Nucleus accumbens (tissue), 56 donors: ENCODE results near the gene KCNF1.
A peak's percentile ranks its signal among the peaks of the same experiment; 100 is the strongest.

Experiments
- DNase-seq, 56 donors: peaks; one replicate each; lab custom pipeline; 2025; lab: John Stamatoyannopoulos, UW

KCNF1 gene

DNA sequence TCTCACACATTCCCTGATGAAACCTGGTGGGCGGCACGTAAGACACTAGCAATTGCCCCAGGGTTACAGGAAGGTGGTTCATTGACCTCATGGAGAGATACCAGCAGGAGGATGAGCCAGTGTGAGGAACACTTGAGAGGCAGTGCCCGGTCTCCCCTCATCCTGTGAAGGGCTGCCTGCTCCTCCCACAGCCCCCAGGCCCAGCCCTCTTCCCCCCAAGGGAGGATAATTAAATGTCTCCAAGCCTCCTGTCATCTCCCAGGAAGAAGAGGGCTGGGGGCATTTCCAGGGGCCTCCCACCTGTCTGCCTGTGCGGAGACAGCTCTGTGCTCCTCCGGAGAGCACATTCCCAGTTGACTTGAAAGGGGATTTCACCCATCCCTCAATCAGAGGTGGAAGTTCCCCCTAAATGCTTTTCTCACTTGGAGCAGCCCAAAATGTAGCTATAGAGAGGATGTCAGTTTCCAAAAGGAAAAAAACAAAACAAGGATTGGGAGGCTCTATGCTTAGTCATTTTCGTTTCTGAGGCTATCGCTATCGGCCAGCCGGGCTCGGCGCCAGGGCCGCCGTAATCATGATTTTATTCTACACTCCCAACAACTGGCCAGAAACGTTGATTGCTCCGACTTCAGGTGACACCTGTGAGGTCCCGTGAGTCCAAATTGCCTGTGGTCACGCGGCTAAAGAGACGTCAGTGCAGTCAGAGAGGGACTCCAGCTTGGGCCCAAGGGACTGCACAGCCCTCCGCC is 7.1 kb downstream of the KCNF1 start:
- DNase-seq, result no peak

DNA sequence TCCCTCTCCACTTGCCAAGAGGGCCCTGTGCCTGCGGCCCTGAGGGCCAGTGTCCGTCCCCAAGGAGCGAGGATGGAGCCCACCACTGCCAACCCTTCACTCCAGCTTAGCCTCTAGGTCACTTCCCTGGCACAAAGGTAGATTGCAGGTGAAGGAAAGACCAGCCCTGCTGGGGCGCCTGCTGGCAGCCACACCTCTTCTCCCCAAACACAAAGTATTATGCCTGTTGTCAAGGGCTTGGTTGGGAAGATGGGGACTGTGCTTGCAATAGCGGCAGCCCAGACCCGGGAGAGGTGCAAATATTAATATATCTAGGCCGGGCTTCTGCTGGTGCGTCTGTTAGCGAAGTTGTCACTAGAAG is 7.7 kb downstream of the KCNF1 start:
- DNase-seq, result no peak

GRCh38 chr2:10919771-10920621 is 8.3 kb downstream of the KCNF1 start:
- DNase-seq, result peak in 2 of 56 donors; percentile 16 to 49

DNA sequence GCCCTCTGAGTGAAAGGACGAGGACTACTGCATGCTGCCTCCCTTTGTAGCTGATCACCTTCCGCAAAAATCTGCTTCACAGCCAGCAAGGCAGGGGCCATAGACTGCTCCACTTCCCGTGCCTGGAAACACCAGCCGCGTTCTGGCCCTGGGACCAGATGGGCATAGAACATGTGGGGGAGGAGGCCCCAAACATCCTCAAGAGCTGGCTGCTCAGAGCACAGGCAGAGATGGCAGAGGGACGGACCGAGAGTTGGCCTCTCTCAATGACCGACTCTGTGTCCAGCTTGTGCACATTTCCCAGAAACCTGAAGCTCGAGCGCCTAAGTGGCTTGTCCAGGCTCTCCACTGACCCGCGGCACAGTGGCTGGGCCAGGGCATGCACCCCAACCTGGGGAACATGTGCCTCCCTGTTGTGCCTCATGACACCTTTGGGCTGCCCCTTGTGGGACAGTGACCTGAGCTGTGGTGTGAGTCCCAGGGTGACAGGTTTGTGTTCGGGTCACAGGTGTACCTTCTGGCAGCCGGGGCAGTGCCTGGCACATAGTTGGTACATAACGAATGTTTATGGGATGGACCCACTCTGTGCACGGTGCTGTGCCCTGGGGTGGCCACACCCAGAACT is 9.1 kb downstream of the KCNF1 start:
- DNase-seq, result no peak

- no peak for DNase-seq
These were observed 9.8 kb downstream of the KCNF1 start for GRCh38 chr2:10921525-10921924.

DNA sequence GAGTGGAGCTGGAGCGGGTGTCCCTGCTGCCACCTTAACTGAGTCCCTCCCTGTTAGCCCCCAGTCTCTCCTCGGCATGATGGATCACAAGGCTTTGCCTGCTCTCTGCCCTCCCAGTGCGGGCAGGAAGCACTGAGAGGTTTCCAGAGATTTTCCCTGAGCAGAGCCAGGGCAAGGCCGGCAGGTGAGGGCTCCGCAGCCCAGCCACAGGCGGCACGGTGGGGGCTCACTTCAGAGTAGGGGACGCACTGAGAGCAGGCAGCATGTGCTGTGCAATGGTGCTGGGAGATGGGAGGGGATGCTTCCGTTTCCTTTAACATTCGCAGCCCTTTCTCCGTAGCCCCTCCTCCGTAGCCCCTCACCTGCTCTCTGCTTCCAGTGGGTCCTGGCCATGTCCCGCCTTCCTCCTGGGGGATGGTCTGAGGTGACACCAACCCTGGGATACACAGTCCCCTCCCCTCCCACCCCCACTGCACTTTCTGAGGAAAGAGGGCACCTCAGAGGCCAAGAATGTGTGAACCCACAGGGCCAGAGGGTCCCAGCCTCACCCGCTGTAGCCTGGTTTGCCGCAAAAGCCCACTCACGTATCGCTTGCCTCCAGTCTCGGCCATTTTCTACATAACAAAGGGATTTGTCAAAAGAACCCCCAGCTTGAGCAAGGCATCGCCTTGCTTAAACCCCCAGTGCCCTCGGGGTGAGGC is 10.7 kb downstream of the KCNF1 start:
- peak in 1 of 56 donors; percentile 23 for DNase-seq

- no peak for DNase-seq
These were observed 11.3 kb downstream of the KCNF1 start for GRCh38 chr2:10923008-10923375.

- DNase-seq, result no peak
These were observed 12.2 kb downstream of the KCNF1 start for GRCh38 chr2:10923965-10924364.

GRCh38 chr2:10924441-10924840 is 12.7 kb downstream of the KCNF1 start:
- no peak for DNase-seq

GRCh38 chr2:10924859-10925258 is 13.1 kb downstream of the KCNF1 start:
- no peak for DNase-seq

GRCh38 chr2:10926191-10926820 is 14.6 kb downstream of the KCNF1 start:
- DNase-seq, result no peak

- no peak for DNase-seq
These were observed 19.2 kb downstream of the KCNF1 start for GRCh38 chr2:10930721-10931516.

DNA sequence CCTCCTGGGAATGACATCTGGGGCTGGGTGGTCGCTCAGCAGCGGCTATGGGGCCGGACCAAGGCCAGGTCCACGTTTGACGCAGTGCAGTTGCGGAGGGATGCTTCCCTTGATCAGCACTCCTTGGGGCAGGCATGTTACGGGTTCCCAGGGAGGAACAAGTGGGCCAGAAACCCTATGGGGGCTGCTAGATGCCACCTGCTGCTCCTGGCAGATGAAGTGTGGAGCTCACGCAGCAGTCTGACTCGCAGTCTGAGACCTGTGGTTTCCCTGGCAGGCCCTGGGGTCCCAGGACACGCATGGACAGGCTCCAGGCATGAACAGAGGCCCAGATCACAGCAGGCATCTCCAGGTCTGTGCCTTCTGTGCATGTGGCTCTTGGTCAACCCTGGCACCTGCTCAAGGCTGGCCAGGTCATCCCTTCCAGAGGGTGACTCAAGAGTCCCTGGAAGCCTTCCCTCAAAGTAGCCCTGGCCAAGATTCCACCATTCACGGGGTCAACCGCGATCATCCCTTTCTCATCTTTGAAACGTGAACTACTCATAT is 20.0 kb downstream of the KCNF1 start:
- DNase-seq, result no peak

GRCh38 chr2:10932345-10933151 is 20.8 kb downstream of the KCNF1 start:
- DNase-seq, result no peak

GRCh38 chr2:10933700-10934225 is 22.0 kb downstream of the KCNF1 start:
- no peak for DNase-seq

GRCh38 chr2:10934308-10934978 is 22.7 kb downstream of the KCNF1 start:
- no peak for DNase-seq

GRCh38 chr2:10934979-10935350 is 23.2 kb downstream of the KCNF1 start:
- DNase-seq, result no peak
